HepG2 (cell line): ENCODE results near the gene BTBD19. TPM values are rescaled to one million over a fixed set of nuclear protein-coding genes. Genes with fewer than 3 reads are reported as not detected.

Experiments
- ATAC-seq: fragments of 200-7000 bp; cut with Tn5 transposase; 3 replicates; pipeline ENCODE4 v1.9.1; 2020; ENCODE audit warnings: mild to moderate bottlenecking, moderate library complexity
- BruUV-seq: library from RNA; stranded (reverse); fragments of 400-500 nt; replicated peaks from 2 replicates; lab custom pipeline; 2021; lab: Mats Ljungman, UMichigan
- CTCF ChIA-PET: fragments of 300-600 bp; formaldehyde crosslinking; extraction: SDS; loops from one replicate; lab custom pipeline; 2021; ENCODE audit warnings: low total read pairs, inconsistent platforms, low intra/inter-chr PET ratio; lab: Yijun Ruan, JAX
- POLR2A ChIA-PET: fragments of 350-600 bp; sonication (Branson Sonifier 250); formaldehyde crosslinking; loops from one replicate; lab custom pipeline; 2020; ENCODE audit warnings: antibody characterized with exemption, inconsistent platforms; lab: Yijun Ruan, JAX
- DNase-seq: peaks from one replicate; pipeline ENCODE4 v3.0.0-alpha.2; 2015; ENCODE audit warnings: low spot score
- FAIRE-seq: peaks from 3 replicates; lab custom pipeline; 2011; peaks lifted over from hg19 to GRCh38; lab: Jason Lieb, UNC
- H2AFZ ChIP-seq: one replicate; pipeline ENCODE4 v1.6.1; 2011; ENCODE audit warnings: low read length, inconsistent platforms
- H3K27ac ChIP-seq: fragments of 300-600 bp; 3 replicates; pipeline ENCODE4 v1.8.0; 2011; ENCODE audit warnings: mixed run types, mild to moderate bottlenecking, mixed read lengths, low read length, inconsistent platforms; ENCODE audit not compliant: insufficient read depth; ENCODE audit errors: extremely low read length
- H3K27me3 ChIP-seq, 2 experiments: fragments of 200-600 bp in 1 of 2; 2 replicates in 1 of 2; 3 replicates in 1 of 2; pipeline versions ENCODE4 v1.6.0 to v1.8.0; 2011; ENCODE audit warnings: low read length in 2 of 2, mild to moderate bottlenecking in 2 of 2, moderate library complexity in 2 of 2, inconsistent platforms in 1 of 2; ENCODE audit not compliant: insufficient read depth in 2 of 2, control insufficient read depth in 1 of 2
- H3K36me3 ChIP-seq, 2 experiments: fragments of 200-600 bp in 1 of 2; replicated peaks in 1 of 2; 2 replicates in 1 of 2; 3 replicates in 1 of 2; pipeline versions ENCODE4 v1.5.1 to v1.8.0; 2011; ENCODE audit warnings: low read length in 2 of 2, inconsistent platforms in 1 of 2; ENCODE audit not compliant: insufficient read depth in 2 of 2, control insufficient read depth in 1 of 2
- H3K4me1 ChIP-seq: 2 replicates; pipeline ENCODE4 v1.5.1; 2012; ENCODE audit warnings: low read length, inconsistent platforms; ENCODE audit not compliant: insufficient read depth
- H3K4me2 ChIP-seq: 2 replicates; pipeline ENCODE4 v1.6.0; 2011; ENCODE audit warnings: low read depth, low read length, inconsistent platforms
- H3K4me3 ChIP-seq, 3 experiments: fragments of 200-600 bp in 1 of 3; sonication (generic), shearing (Covaris generic) in 1 of 3; replicated peaks in 1 of 3; 2 replicates each; pipeline ENCODE4 v1.5.1; 2011 to 2016; ENCODE audit warnings: low read length in 3 of 3, inconsistent platforms in 2 of 3, low read depth in 2 of 3, mild to moderate bottlenecking in 2 of 3, control low read depth in 1 of 3, mixed read lengths in 1 of 3; ENCODE audit not compliant: insufficient read depth in 1 of 3
- H3K79me2 ChIP-seq: one replicate; pipeline ENCODE4 v1.6.1; 2011; ENCODE audit warnings: low read length, inconsistent platforms; ENCODE audit not compliant: insufficient read depth
- H3K9ac ChIP-seq: 2 replicates; pipeline ENCODE4 v1.6.0; 2011; ENCODE audit warnings: mild to moderate bottlenecking, low read depth, low read length, inconsistent platforms; ENCODE audit not compliant: insufficient read depth
- H3K9me3 ChIP-seq: 2 replicates; pipeline ENCODE4 v1.5.1; 2012; ENCODE audit warnings: mild to moderate bottlenecking, low read length
- H4K20me1 ChIP-seq: 2 replicates; pipeline ENCODE4 v1.6.0; 2011; ENCODE audit warnings: inconsistent platforms, mild to moderate bottlenecking, low read length, moderate library complexity; ENCODE audit not compliant: insufficient read depth
- HOXA3 ChIP-seq: sonication (generic); formaldehyde crosslinking; IDR thresholded peaks from 2 replicates; pipeline ENCODE4 v1.5.0; 2020; ENCODE audit warnings: missing genetic modification reagents
- PLSCR1 ChIP-seq: sonication (generic); formaldehyde crosslinking; IDR thresholded peaks from 2 replicates; pipeline ENCODE4 v1.5.0; 2020; ENCODE audit warnings: missing genetic modification reagents, mild to moderate bottlenecking, borderline replicate concordance
- TFAP4 ChIP-seq: sonication (generic); IDR thresholded peaks from 2 replicates; pipeline ENCODE4 v1.6.1; 2016; ENCODE audit warnings: low read depth, borderline replicate concordance
- ZFP37 ChIP-seq: sonication (generic); formaldehyde crosslinking; IDR thresholded peaks from 2 replicates; pipeline ENCODE4 v1.4.0; 2020; ENCODE audit warnings: missing genetic modification reagents, borderline replicate concordance
- ZNF670 ChIP-seq: sonication (generic); formaldehyde crosslinking; IDR thresholded peaks from 2 replicates; pipeline ENCODE4 v1.8.0; 2022; ENCODE audit warnings: mild to moderate bottlenecking, missing genetic modification reagents, borderline replicate concordance
- ZNF687 ChIP-seq: sonication (generic); formaldehyde crosslinking; IDR thresholded peaks from 2 replicates; pipeline ENCODE4 v1.5.1; 2020; ENCODE audit warnings: mild to moderate bottlenecking, missing genetic modification reagents, moderate library complexity
- ZNF740 ChIP-seq: sonication (generic); formaldehyde crosslinking; IDR thresholded peaks from 2 replicates; pipeline ENCODE4 v1.4.0; 2020; ENCODE audit warnings: missing genetic modification reagents
- WGBS: methylation state at CpG from one replicate; pipeline ENCODE4 v1.1.6; 2017; ENCODE audit warnings: low lambda C conversion rate; 5-methylcytosine and 5-hydroxymethylcytosine counted together
- in situ Hi-C: cut with HindIII; loops from 2 replicates; pipeline ENCODE4 v1.10.0; 2017; ENCODE audit warnings: low pct_unique_long_range_greater_than_20kb; ENCODE audit not compliant: extremely low pct_ligation_motif_present
- intact Hi-C: fragments of 100-400 bp; cut with micrococcal nuclease; formaldehyde crosslinking; loops from one replicate; pipeline ENCODE4 v1.10.0; 2022; ENCODE audit not compliant: unreplicated experiment
- polyA plus RNA-seq, 8 experiments: library from polyadenylated mRNA; depleted of rRNA in 3 of 8; stranded (reverse) in 7 of 8; unstranded in 1 of 8; fragments of >200 nt; fragmentation: Illumina TruSeq in 4 of 8; extraction: Trizol in 4 of 8; gene quantifications; 2 replicates each; pipeline versions ENCODE4 v1.2.1 to v1.2.3, GENCODE V29; 2011 to 2016; ENCODE audit warnings: low read depth in 4 of 8, missing spikeins in 1 of 8, mixed read lengths in 1 of 8; ENCODE audit not compliant: insufficient read depth in 1 of 8
- total RNA-seq, 5 experiments: library from RNA; depleted of rRNA; stranded (reverse); fragments of >200 nt; fragmentation: Illumina TruSeq; extraction: Trizol; gene quantifications; 2 replicates each; pipeline ENCODE4 v1.2.3, GENCODE V29; 2016; ENCODE audit warnings: low read depth in 1 of 5
- TF ChIP-seq, protein P1 (sequence below): sonication (generic); formaldehyde crosslinking; IDR thresholded peaks from 2 replicates; pipeline ENCODE4 v1.4.0; 2020; ENCODE audit warnings: missing genetic modification reagents

BTBD19 gene
- total and polyA plus RNA-seq, 2 of the 13 experiments (the other 11 are each of a cell fraction or from before 2014, with no cell fraction given) = 2.7 to 6.7 TPM

- H3K36me3 ChIP-seq = peaks cover 6 to 38% of the 10 kb centered on the region in 2 experiments; a peak in 4 of 5 replicates
- BruUV-seq = no TSS peak
- peak overlapping the region; percentile 97 for H3K4me2 ChIP-seq
- intact Hi-C loops (no loop called here), in situ Hi-C loops (no loop called here)
- 0 out of 2 replicates have a peak, but pooled peaks cover 7% of the 10 kb centered on the region for H4K20me1 ChIP-seq
- H2AFZ ChIP-seq = no peak overlapping the region
- no peaks in the 10 kb centered on the region for H3K9me3 ChIP-seq
- DNase-seq (no peak), ATAC-seq (no peak), FAIRE-seq (no peak)
- ChIA-PET POLR2A (interaction anchor here (1.0 to 6.7 kb wide), 2 partner anchors 17 to 24 kb away, joined by 4 to 168 read pairs; no protein-coding TSS in a partner anchor), CTCF (no interaction called here)
- peaks cover 17% of the 10 kb centered on the region for H3K79me2 ChIP-seq
- WGBS = 81% methylated on average over 6 of the region's 13 CpGs
- H3K4me3 ChIP-seq = peak overlapping the region in 1 of 3 experiments; percentile 60; a peak in 2 of 6 replicates
- H3K27me3 ChIP-seq = no peaks in the 10 kb centered on the region
- H3K9ac ChIP-seq = peak overlapping the region; percentile 47; the same call in 1 of the 2 replicates
- H3K4me1 ChIP-seq = peaks cover 63% of the 10 kb centered on the region
- no peak overlapping the region for H3K27ac ChIP-seq
- peak; percentile 91 for TF ChIP-seq TFAP4
- peak; percentile 15; the same call in 1 of the 2 replicates for TF ChIP-seq HOXA3 (CRISPR knock-in tag)
- no peak for TF ChIP-seq PLSCR1
- TF ChIP-seq, protein P1, sequence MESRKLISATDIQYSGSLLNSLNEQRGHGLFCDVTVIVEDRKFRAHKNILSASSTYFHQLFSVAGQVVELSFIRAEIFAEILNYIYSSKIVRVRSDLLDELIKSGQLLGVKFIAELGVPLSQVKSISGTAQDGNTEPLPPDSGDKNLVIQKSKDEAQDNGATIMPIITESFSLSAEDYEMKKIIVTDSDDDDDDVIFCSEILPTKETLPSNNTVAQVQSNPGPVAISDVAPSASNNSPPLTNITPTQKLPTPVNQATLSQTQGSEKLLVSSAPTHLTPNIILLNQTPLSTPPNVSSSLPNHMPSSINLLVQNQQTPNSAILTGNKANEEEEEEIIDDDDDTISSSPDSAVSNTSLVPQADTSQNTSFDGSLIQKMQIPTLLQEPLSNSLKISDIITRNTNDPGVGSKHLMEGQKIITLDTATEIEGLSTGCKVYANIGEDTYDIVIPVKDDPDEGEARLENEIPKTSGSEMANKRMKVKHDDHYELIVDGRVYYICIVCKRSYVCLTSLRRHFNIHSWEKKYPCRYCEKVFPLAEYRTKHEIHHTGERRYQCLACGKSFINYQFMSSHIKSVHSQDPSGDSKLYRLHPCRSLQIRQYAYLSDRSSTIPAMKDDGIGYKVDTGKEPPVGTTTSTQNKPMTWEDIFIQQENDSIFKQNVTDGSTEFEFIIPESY (CRISPR knock-in tag) = peak; percentile 69
- peak; percentile 58 for TF ChIP-seq ZNF687 (CRISPR knock-in tag)
- no peak for TF ChIP-seq ZNF740 (CRISPR knock-in tag)
- no peak for TF ChIP-seq ZFP37 (CRISPR knock-in tag)
- no peak for TF ChIP-seq ZNF670
Measured at GRCh38 chr1:44802306-44803061, 5.8 kb upstream of the BTBD19 start.
